Measurements from ENCODE around the gene CTRB2. TPM values are rescaled to one million over a fixed set of nuclear protein-coding genes. Genes with fewer than 3 reads are reported as not detected.

CTRB2 gene
- total and polyA plus RNA-seq, 2 of the 8 experiments (the other 6 are each of a cell fraction or from before 2014, with no cell fraction given) = not detected

DNA sequence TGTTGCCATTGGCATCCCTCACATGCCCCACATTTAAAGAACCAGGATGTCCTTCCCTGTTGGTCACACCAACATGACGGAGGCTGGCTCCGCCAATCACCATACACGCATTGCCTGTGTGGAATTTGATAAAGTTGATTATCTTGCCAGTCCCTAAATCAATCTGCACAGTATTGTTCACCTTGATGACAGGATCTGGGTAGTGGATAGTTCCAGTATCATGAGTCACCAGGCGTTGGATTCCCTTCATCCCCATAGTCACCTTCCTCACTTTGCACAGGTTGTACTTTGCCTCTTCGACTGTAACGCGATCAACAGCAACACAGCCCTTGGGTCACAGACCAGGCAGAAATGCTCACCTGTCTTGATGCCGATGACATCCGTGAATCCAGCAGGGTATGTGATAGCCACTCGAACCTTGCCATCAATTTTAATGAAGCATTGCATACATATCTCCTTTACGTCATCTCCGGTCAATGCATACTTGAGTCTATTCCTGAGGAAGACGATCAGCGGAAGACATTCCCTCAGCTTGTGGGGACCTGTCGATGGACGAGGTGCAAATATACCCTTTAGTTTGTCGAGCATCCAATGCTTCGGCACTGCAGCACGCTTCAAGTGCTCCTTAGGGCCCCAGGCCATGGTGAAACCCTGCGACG is 14.2 kb downstream of the CTRB2 start (continued):
- TF ChIP-seq USF2 (IDR thresholded peaks at IDR 0.05; ENCODE audit: low read length) (no peak), CREB1 (IDR thresholded peaks at IDR 0.05) (no peak), GTF2F1 (IDR thresholded peaks at IDR 0.05; ENCODE audit: borderline replicate concordance, low read depth, low read length) (no peak), SUZ12 (IDR thresholded peaks at IDR 0.05; ENCODE audit: low read length) (no peak), SP1 (IDR thresholded peaks at IDR 0.05; ENCODE audit: low read depth, low read length) (no peak), RXRA (IDR thresholded peaks at IDR 0.05; ENCODE audit: insufficient read depth, low read depth, low read length) (no peak), KDM1A (IDR thresholded peaks at IDR 0.05; ENCODE audit: borderline replicate concordance, low read length) (no peak), CHD2 (IDR thresholded peaks at IDR 0.05; ENCODE audit: low read length) (no peak), JUN (IDR thresholded peaks at IDR 0.05; ENCODE audit: low read depth, low read length) (no peak), MAFK (IDR thresholded peaks at IDR 0.05; ENCODE audit: low read depth, low read length) (no peak)
- TF ChIP-seq, protein P1, sequence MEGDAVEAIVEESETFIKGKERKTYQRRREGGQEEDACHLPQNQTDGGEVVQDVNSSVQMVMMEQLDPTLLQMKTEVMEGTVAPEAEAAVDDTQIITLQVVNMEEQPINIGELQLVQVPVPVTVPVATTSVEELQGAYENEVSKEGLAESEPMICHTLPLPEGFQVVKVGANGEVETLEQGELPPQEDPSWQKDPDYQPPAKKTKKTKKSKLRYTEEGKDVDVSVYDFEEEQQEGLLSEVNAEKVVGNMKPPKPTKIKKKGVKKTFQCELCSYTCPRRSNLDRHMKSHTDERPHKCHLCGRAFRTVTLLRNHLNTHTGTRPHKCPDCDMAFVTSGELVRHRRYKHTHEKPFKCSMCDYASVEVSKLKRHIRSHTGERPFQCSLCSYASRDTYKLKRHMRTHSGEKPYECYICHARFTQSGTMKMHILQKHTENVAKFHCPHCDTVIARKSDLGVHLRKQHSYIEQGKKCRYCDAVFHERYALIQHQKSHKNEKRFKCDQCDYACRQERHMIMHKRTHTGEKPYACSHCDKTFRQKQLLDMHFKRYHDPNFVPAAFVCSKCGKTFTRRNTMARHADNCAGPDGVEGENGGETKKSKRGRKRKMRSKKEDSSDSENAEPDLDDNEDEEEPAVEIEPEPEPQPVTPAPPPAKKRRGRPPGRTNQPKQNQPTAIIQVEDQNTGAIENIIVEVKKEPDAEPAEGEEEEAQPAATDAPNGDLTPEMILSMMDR (IDR thresholded peaks at IDR 0.05; ENCODE audit: control extremely low read depth in 1 of 3, insufficient read depth in 1 of 3, low read depth in 1 of 3, low read length in 3 of 3) = no peak
